ENCODE data around the gene SLIT1. TPM values are rescaled to one million over a fixed set of nuclear protein-coding genes. Genes with fewer than 3 reads are reported as not detected.

SLIT1 gene
- total and polyA plus RNA-seq, 5 donors from 2014 or later: 0.32 TPM; not detected in 4

- Mint-ChIP-seq H3K4me3 (no peak overlapping the region), H3K27me3 (no peaks in the 10 kb centered on the region), H3K36me3 (no peaks in the 10 kb centered on the region), H3K27ac (no peak overlapping the region), H3K4me1 (no peaks in the 10 kb centered on the region), H3K9me3 (no peaks in the 10 kb centered on the region)
- H3K4me3 ChIP-seq (ENCODE audit: low read depth, low read length): no peak overlapping the region
- DNase-seq: no peak
- H3K27me3 ChIP-seq (ENCODE audit: control insufficient read depth, insufficient read depth, low read length): no peaks in the 10 kb centered on the region
- no peak for ATAC-seq (ENCODE audit: low read depth in 2 of 2)
- H3K9me3 ChIP-seq (ENCODE audit: control insufficient read depth in 2 of 2, low read length in 2 of 2): no peaks in the 10 kb centered on the region
- no peak overlapping the region for H3K27ac ChIP-seq (ENCODE audit: insufficient read depth, low read length, poor library complexity, severe bottlenecking)
- no peaks in the 10 kb centered on the region for H3K36me3 ChIP-seq (ENCODE audit: control insufficient read depth, insufficient read depth, low read length)
- H3K4me1 ChIP-seq (ENCODE audit: control insufficient read depth, insufficient read depth, low read length, poor library complexity, severe bottlenecking): no peaks in the 10 kb centered on the region
These were observed 122.3 kb downstream of the SLIT1 start for GRCh38 chr10:97063271-97063982.

GRCh38 chr10:97062456-97062855 lies 123.3 kb downstream of the SLIT1 start:
- ATAC-seq (ENCODE audit: low read depth in 2 of 2) (no peak), DNase-seq (no peak)
- peak overlapping the region in 1 of 3 donors; percentile 38 for H3K27ac Mint-ChIP-seq
- no peak overlapping the region for H3K4me3 Mint-ChIP-seq
- Histone ChIP-seq H3K4me1 (ENCODE audit: control insufficient read depth, insufficient read depth, low read length, poor library complexity, severe bottlenecking) (no peaks in the 10 kb centered on the region), H3K4me3 (ENCODE audit: low read depth, low read length) (no peak overlapping the region), H3K36me3 (ENCODE audit: control insufficient read depth, insufficient read depth, low read length) (no peaks in the 10 kb centered on the region), H3K27me3 (ENCODE audit: control insufficient read depth, insufficient read depth, low read length) (no peaks in the 10 kb centered on the region), H3K27ac (ENCODE audit: insufficient read depth, low read length, poor library complexity, severe bottlenecking) (no peak overlapping the region), H3K9me3 (ENCODE audit: control insufficient read depth in 2 of 2, low read length in 2 of 2) (no peaks in the 10 kb centered on the region)
- no peaks in the 10 kb centered on the region for H3K27me3 Mint-ChIP-seq
- no peaks in the 10 kb centered on the region for H3K4me1 Mint-ChIP-seq
- H3K36me3 Mint-ChIP-seq: no peaks in the 10 kb centered on the region
- H3K9me3 Mint-ChIP-seq: no peaks in the 10 kb centered on the region

GRCh38 chr10:97062046-97062445 lies 123.7 kb downstream of the SLIT1 start:
- Mint-ChIP-seq H3K4me3 (no peak overlapping the region), H3K9me3 (no peaks in the 10 kb centered on the region), H3K27me3 (no peaks in the 10 kb centered on the region), H3K27ac (peak overlapping the region in 1 of 3 donors; percentile 38), H3K36me3 (no peaks in the 10 kb centered on the region), H3K4me1 (no peaks in the 10 kb centered on the region)
- ATAC-seq (ENCODE audit: low read depth in 2 of 2): no peak
- Histone ChIP-seq H3K36me3 (ENCODE audit: control insufficient read depth, insufficient read depth, low read length) (no peaks in the 10 kb centered on the region), H3K4me1 (ENCODE audit: control insufficient read depth, insufficient read depth, low read length, poor library complexity, severe bottlenecking) (no peaks in the 10 kb centered on the region), H3K9me3 (ENCODE audit: control insufficient read depth in 2 of 2, low read length in 2 of 2) (no peaks in the 10 kb centered on the region), H3K27me3 (ENCODE audit: control insufficient read depth, insufficient read depth, low read length) (no peaks in the 10 kb centered on the region), H3K4me3 (ENCODE audit: low read depth, low read length) (no peak overlapping the region), H3K27ac (ENCODE audit: insufficient read depth, low read length, poor library complexity, severe bottlenecking) (no peak overlapping the region)
- no peak for DNase-seq

- Mint-ChIP-seq H3K27ac (no peak overlapping the region), H3K4me1 (no peaks in the 10 kb centered on the region), H3K36me3 (no peaks in the 10 kb centered on the region), H3K4me3 (no peak overlapping the region), H3K9me3 (no peaks in the 10 kb centered on the region), H3K27me3 (no peaks in the 10 kb centered on the region)
- ATAC-seq (ENCODE audit: low read depth in 2 of 2) (no peak), DNase-seq (no peak)
- Histone ChIP-seq H3K27ac (ENCODE audit: insufficient read depth, low read length, poor library complexity, severe bottlenecking) (no peak overlapping the region), H3K9me3 (ENCODE audit: control insufficient read depth in 2 of 2, low read length in 2 of 2) (no peaks in the 10 kb centered on the region), H3K36me3 (ENCODE audit: control insufficient read depth, insufficient read depth, low read length) (no peaks in the 10 kb centered on the region), H3K4me1 (ENCODE audit: control insufficient read depth, insufficient read depth, low read length, poor library complexity, severe bottlenecking) (no peaks in the 10 kb centered on the region), H3K4me3 (ENCODE audit: low read depth, low read length) (no peak overlapping the region), H3K27me3 (ENCODE audit: control insufficient read depth, insufficient read depth, low read length) (no peaks in the 10 kb centered on the region)
These were observed 124.3 kb downstream of the SLIT1 start for GRCh38 chr10:97061423-97061822.

- Mint-ChIP-seq H3K9me3 (no peaks in the 10 kb centered on the region), H3K27ac (no peak overlapping the region), H3K4me3 (no peak overlapping the region), H3K4me1 (no peaks in the 10 kb centered on the region), H3K27me3 (no peaks in the 10 kb centered on the region), H3K36me3 (no peaks in the 10 kb centered on the region)
- no peaks in the 10 kb centered on the region for H3K4me1 ChIP-seq (ENCODE audit: control insufficient read depth, insufficient read depth, low read length, poor library complexity, severe bottlenecking)
- ATAC-seq (ENCODE audit: low read depth in 2 of 2) (no peak), DNase-seq (no peak)
- no peaks in the 10 kb centered on the region for H3K36me3 ChIP-seq (ENCODE audit: control insufficient read depth, insufficient read depth, low read length)
- H3K27me3 ChIP-seq (ENCODE audit: control insufficient read depth, insufficient read depth, low read length): no peaks in the 10 kb centered on the region
- no peak overlapping the region for H3K4me3 ChIP-seq (ENCODE audit: low read depth, low read length)
- H3K9me3 ChIP-seq (ENCODE audit: control insufficient read depth in 2 of 2, low read length in 2 of 2): no peaks in the 10 kb centered on the region
- H3K27ac ChIP-seq (ENCODE audit: insufficient read depth, low read length, poor library complexity, severe bottlenecking): no peak overlapping the region
These were observed 125.2 kb downstream of the SLIT1 start for GRCh38 chr10:97060441-97061084.

GRCh38 chr10:97059872-97060205 lies 125.9 kb downstream of the SLIT1 start:
- H3K4me3 Mint-ChIP-seq: no peak overlapping the region
- H3K27ac Mint-ChIP-seq: no peak overlapping the region
- H3K36me3 Mint-ChIP-seq: no peaks in the 10 kb centered on the region
- no peaks in the 10 kb centered on the region for H3K27me3 Mint-ChIP-seq
- Histone ChIP-seq H3K27me3 (ENCODE audit: control insufficient read depth, insufficient read depth, low read length) (no peaks in the 10 kb centered on the region), H3K4me3 (ENCODE audit: low read depth, low read length) (no peak overlapping the region), H3K36me3 (ENCODE audit: control insufficient read depth, insufficient read depth, low read length) (no peaks in the 10 kb centered on the region), H3K27ac (ENCODE audit: insufficient read depth, low read length, poor library complexity, severe bottlenecking) (no peak overlapping the region), H3K4me1 (ENCODE audit: control insufficient read depth, insufficient read depth, low read length, poor library complexity, severe bottlenecking) (no peaks in the 10 kb centered on the region), H3K9me3 (ENCODE audit: control insufficient read depth in 2 of 2, low read length in 2 of 2) (no peaks in the 10 kb centered on the region)
- DNase-seq (no peak), ATAC-seq (ENCODE audit: low read depth in 2 of 2) (no peak)
- H3K4me1 Mint-ChIP-seq: no peaks in the 10 kb centered on the region
- H3K9me3 Mint-ChIP-seq: no peaks in the 10 kb centered on the region

- Histone ChIP-seq H3K4me3 (ENCODE audit: low read depth, low read length) (no peak overlapping the region), H3K36me3 (ENCODE audit: control insufficient read depth, insufficient read depth, low read length) (no peaks in the 10 kb centered on the region), H3K9me3 (ENCODE audit: control insufficient read depth in 2 of 2, low read length in 2 of 2) (no peaks in the 10 kb centered on the region), H3K4me1 (ENCODE audit: control insufficient read depth, insufficient read depth, low read length, poor library complexity, severe bottlenecking) (no peaks in the 10 kb centered on the region), H3K27me3 (ENCODE audit: control insufficient read depth, insufficient read depth, low read length) (no peaks in the 10 kb centered on the region), H3K27ac (ENCODE audit: insufficient read depth, low read length, poor library complexity, severe bottlenecking) (no peak overlapping the region)
- no peak overlapping the region for H3K27ac Mint-ChIP-seq
- no peaks in the 10 kb centered on the region for H3K4me1 Mint-ChIP-seq
- no peak for ATAC-seq (ENCODE audit: low read depth in 2 of 2)
- no peaks in the 10 kb centered on the region for H3K27me3 Mint-ChIP-seq
- no peak overlapping the region for H3K4me3 Mint-ChIP-seq
- H3K36me3 Mint-ChIP-seq: no peaks in the 10 kb centered on the region
- no peak for DNase-seq
- H3K9me3 Mint-ChIP-seq: no peaks in the 10 kb centered on the region
These were observed 126.5 kb downstream of the SLIT1 start for GRCh38 chr10:97059006-97059871.

Measured in CD4-positive, CD25-positive, alpha-beta regulatory T cell (primary cell).